ENCODE data around the gene CDC14A. TPM values are rescaled to one million over a fixed set of nuclear protein-coding genes. Genes with fewer than 3 reads are reported as not detected.
A peak's percentile ranks its signal among the peaks of the same experiment; 100 is the strongest.

CDC14A gene
- total RNA-seq, 1 donor from 2014 or later, result 21.4 TPM

DNA sequence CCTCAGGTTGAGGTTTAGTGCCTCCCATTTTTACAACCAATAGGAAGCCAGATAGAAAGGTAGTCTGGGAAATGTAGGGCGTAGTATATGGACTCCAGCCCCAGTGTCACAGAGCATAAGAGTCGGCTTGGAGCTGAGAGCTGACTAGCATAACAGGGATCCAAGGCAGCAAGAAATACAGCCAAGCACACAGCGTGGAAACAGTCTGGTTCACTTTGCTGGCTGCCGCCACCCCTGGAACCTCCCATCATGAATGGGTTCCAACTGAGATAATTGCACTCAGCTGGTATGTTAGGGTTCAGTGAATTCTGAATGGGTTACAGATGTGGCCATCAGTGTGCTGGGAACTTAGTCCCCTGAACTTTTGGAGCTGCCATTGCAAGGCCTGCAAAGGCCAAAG is 108.9 kb downstream of the CDC14A start:
- Mint-ChIP-seq H3K4me3 (no peak overlapping the region), H3K9me3 (no peaks in the 10 kb centered on the region), H3K36me3 (peaks cover 7% of the 10 kb centered on the region), H3K4me1 (peaks cover 15% of the 10 kb centered on the region), H3K27ac (no peak overlapping the region), H3K27me3 (ENCODE audit: low read depth) (no peaks in the 10 kb centered on the region)
- TF ChIP-seq CTCF (IDR thresholded peaks at IDR 0.05; ENCODE audit: unreplicated experiment), result no peak
- DNase-seq (ENCODE audit: low spot score in 2 of 2, unreplicated experiment in 2 of 2), result no peak

DNA sequence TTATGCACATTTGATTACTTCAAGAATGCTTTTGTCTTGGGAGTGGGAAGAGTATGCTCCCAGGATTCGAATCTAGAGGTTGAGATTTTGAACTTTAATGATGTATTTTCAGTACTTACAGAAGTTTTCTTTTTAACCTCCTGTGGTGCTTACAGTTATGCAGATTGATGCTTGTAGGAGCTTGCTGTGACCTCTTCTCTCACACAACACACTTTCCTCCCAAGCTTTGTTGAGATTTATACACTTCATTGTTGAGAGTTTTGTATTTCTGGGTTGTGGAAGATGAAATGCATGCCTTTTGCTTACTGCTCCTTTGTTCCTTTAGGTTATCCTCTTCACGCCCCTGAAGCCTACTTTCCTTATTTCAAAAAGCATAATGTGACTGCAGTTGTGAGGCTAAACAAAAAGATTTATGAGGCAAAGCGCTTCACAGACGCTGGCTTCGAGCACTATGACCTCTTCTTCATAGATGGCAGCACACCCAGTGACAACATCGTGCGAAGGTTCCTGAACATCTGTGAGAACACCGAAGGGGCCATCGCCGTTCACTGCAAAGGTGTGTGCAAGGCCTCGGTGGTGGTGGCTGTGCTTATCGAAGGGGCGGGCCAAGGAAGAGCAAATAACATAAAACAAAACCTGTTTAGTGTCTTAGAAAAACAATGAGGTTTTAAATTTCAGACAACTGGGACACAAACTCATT is 110.2 kb downstream of the CDC14A start:
- peaks cover 7% of the 10 kb centered on the region for H3K36me3 Mint-ChIP-seq
- no peak for TF ChIP-seq CTCF (IDR thresholded peaks at IDR 0.05; ENCODE audit: unreplicated experiment)
- H3K27me3 Mint-ChIP-seq (ENCODE audit: low read depth), result no peaks in the 10 kb centered on the region
- DNase-seq (ENCODE audit: low spot score in 2 of 2, unreplicated experiment in 2 of 2), result no peak
- no peak overlapping the region for H3K27ac Mint-ChIP-seq
- H3K9me3 Mint-ChIP-seq, result no peaks in the 10 kb centered on the region
- no peak overlapping the region for H3K4me3 Mint-ChIP-seq
- peaks cover 11% of the 10 kb centered on the region for H3K4me1 Mint-ChIP-seq

DNA sequence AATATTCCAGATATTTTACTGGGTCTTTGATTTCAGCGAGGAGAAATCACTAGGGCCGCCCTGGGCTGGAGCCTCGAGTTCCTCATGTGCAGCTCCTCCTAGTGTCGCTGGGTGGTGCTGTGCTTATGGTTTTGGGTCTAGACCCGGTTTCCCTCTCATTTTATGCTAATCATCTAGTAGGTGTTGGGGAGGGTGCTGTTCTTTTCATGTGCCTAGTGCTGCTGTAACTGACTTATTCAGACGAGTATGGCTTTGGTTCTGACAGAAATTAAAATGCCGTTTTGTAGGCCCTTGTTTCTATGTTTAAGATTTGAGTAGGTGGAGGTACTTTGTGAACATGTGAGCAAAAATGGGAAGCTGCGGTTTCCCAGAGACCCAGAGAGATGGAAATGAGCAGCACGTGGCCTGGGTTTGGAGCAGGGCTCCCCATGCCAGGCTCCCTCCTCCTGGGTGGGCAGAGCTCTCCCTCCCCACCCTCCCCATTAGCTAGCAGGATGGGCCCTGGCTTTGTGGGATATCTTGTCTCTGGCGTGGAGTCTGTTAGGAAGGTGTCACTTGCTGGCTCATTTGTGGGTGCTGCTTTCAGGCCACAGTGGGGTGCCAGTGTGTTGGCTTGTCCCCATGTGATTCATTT is 111.6 kb downstream of the CDC14A start:
- peak; percentile 61 for TF ChIP-seq CTCF (IDR thresholded peaks at IDR 0.05; ENCODE audit: unreplicated experiment)
- Mint-ChIP-seq H3K36me3 (peaks cover 17% of the 10 kb centered on the region), H3K27ac (no peak overlapping the region), H3K9me3 (no peaks in the 10 kb centered on the region), H3K27me3 (ENCODE audit: low read depth) (no peaks in the 10 kb centered on the region), H3K4me3 (no peak overlapping the region), H3K4me1 (peaks cover 11% of the 10 kb centered on the region)
- peak in 1 of 2 experiments; percentile 45 for DNase-seq (ENCODE audit: low spot score in 2 of 2, unreplicated experiment in 2 of 2)

DNA sequence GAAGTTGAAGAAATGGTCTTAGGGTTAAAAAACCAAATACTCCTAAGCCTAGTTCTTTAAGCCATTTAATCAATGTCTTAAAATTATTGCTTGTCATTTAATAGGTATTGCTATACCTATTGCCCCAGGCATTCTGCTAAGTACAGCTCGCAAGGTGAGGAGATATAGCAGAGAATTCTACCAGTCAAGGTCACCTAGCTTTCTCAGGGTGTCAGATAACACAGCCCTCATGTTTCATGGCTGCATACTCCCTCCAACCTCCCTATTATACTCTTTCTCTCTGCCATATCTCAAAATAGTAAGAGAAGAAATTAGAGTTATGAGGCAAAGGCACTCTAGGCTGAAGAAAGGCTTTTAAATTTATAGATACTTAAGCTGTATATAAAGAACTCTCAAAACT is 117.3 kb downstream of the CDC14A start:
- DNase-seq (ENCODE audit: low spot score in 2 of 2, unreplicated experiment in 2 of 2), result no peak
- H3K27ac Mint-ChIP-seq, result peak overlapping the region; percentile 20
- TF ChIP-seq CTCF (IDR thresholded peaks at IDR 0.05; ENCODE audit: unreplicated experiment), result no peak
- H3K4me1 Mint-ChIP-seq, result peaks cover 5% of the 10 kb centered on the region
- H3K36me3 Mint-ChIP-seq, result peaks cover 20% of the 10 kb centered on the region
- no peaks in the 10 kb centered on the region for H3K27me3 Mint-ChIP-seq (ENCODE audit: low read depth)
- H3K9me3 Mint-ChIP-seq, result no peaks in the 10 kb centered on the region
- no peak overlapping the region for H3K4me3 Mint-ChIP-seq

DNA sequence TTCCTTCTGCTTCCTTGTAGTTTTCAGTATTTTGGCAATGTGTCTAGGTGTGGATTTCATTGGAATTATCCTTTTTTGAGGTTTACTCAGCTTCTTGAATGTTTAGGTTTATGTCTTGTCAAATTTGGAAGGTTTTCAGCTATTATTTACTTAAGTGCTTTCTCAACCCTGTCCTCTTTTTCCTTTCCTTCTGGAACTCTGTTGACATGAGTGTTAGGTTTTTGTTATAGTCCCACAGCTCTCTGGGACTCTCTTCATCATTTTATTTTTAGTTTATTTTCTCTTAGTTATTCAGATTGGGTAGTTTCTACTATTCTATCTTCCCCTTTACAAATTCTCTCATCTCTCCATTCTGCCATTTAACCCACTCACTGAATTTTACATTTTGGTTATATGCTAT is 122.5 kb downstream of the CDC14A start:
- H3K27ac Mint-ChIP-seq, result no peak overlapping the region
- H3K27me3 Mint-ChIP-seq (ENCODE audit: low read depth), result no peaks in the 10 kb centered on the region
- H3K9me3 Mint-ChIP-seq, result no peaks in the 10 kb centered on the region
- H3K4me1 Mint-ChIP-seq, result no peaks in the 10 kb centered on the region
- no peak for DNase-seq (ENCODE audit: low spot score in 2 of 2, unreplicated experiment in 2 of 2)
- no peak for TF ChIP-seq CTCF (IDR thresholded peaks at IDR 0.05; ENCODE audit: unreplicated experiment)
- H3K4me3 Mint-ChIP-seq, result no peak overlapping the region
- H3K36me3 Mint-ChIP-seq, result peaks cover 16% of the 10 kb centered on the region

All from mesothelial cell of epicardium (in vitro differentiated cells).